ENCODE data around the gene GOLPH3L.
"Not testable (repeated sequence)": the region's sequence is repeated elsewhere in the genome, so short reads cannot be mapped to it uniquely, and the experiment has no call there.

The GOLPH3L gene

GRCh38 chr1:150613061-150613920 lies 83.7 kb downstream of the GOLPH3L start:
- Histone ChIP-seq H3K36me3 (ENCODE audit: control insufficient read depth, insufficient read depth, low read length) (peaks cover 68% of the 10 kb centered on the region), H3K9me3 (ENCODE audit: control insufficient read depth, insufficient read depth, low read depth, low read length) (no peaks in the 10 kb centered on the region), H3K4me1 (ENCODE audit: control insufficient read depth, insufficient read depth, low read length) (peaks cover 10% of the 10 kb centered on the region), H3K27me3 (ENCODE audit: control insufficient read depth, insufficient read depth, low read length) (no peaks in the 10 kb centered on the region), H3K27ac (ENCODE audit: low read depth, low read length) (peak overlapping the region; percentile 9; the same call in 1 of the 2 replicates), H3K9ac (ENCODE audit: low read length) (no peak overlapping the region), H3K4me3 (ENCODE audit: low read depth, low read length) (no peak overlapping the region)

- H3K36me3 ChIP-seq (ENCODE audit: control insufficient read depth, insufficient read depth, low read length) = peaks cover 56% of the 10 kb centered on the region
- peaks cover 10% of the 10 kb centered on the region for H3K4me1 ChIP-seq (ENCODE audit: control insufficient read depth, insufficient read depth, low read length)
- no peak overlapping the region for H3K4me3 ChIP-seq (ENCODE audit: low read depth, low read length)
- no peak overlapping the region; the same call in 1 of the 2 replicates for H3K27ac ChIP-seq (ENCODE audit: low read depth, low read length)
- no peak overlapping the region for H3K9ac ChIP-seq (ENCODE audit: low read length)
- no peaks in the 10 kb centered on the region for H3K9me3 ChIP-seq (ENCODE audit: control insufficient read depth, insufficient read depth, low read depth, low read length)
- H3K27me3 ChIP-seq (ENCODE audit: control insufficient read depth, insufficient read depth, low read length) = no peaks in the 10 kb centered on the region
These were observed 85.0 kb downstream of the GOLPH3L start for GRCh38 chr1:150612014-150612345.

GRCh38 chr1:150610576-150610975 lies 86.4 kb downstream of the GOLPH3L start:
- no peak overlapping the region for H3K4me3 ChIP-seq (ENCODE audit: low read depth, low read length)

GRCh38 chr1:150609732-150610131 lies 87.2 kb downstream of the GOLPH3L start:
- Histone ChIP-seq H3K36me3 (ENCODE audit: control insufficient read depth, insufficient read depth, low read length) (peaks cover 36% of the 10 kb centered on the region), H3K4me1 (ENCODE audit: control insufficient read depth, insufficient read depth, low read length) (peaks cover 10% of the 10 kb centered on the region), H3K27me3 (ENCODE audit: control insufficient read depth, insufficient read depth, low read length) (no peaks in the 10 kb centered on the region), H3K9me3 (ENCODE audit: control insufficient read depth, insufficient read depth, low read depth, low read length) (no peaks in the 10 kb centered on the region), H3K27ac (ENCODE audit: low read depth, low read length) (peak overlapping the region; percentile 58; the same call in 1 of the 2 replicates), H3K9ac (ENCODE audit: low read length) (no peak overlapping the region), H3K4me3 (ENCODE audit: low read depth, low read length) (no peak overlapping the region)

More at GRCh38 chr1:150610576-150610975, 86.4 kb downstream of the GOLPH3L start:
- peaks cover 10% of the 10 kb centered on the region for H3K4me1 ChIP-seq (ENCODE audit: control insufficient read depth, insufficient read depth, low read length)
- peaks cover 44% of the 10 kb centered on the region for H3K36me3 ChIP-seq (ENCODE audit: control insufficient read depth, insufficient read depth, low read length)
- no peaks in the 10 kb centered on the region for H3K27me3 ChIP-seq (ENCODE audit: control insufficient read depth, insufficient read depth, low read length)
- H3K9me3 ChIP-seq (ENCODE audit: control insufficient read depth, insufficient read depth, low read depth, low read length) = no peaks in the 10 kb centered on the region
- H3K9ac ChIP-seq (ENCODE audit: low read length) = no peak overlapping the region
- no peak overlapping the region for H3K27ac ChIP-seq (ENCODE audit: low read depth, low read length)

GRCh38 chr1:150606463-150607142 lies 90.4 kb downstream of the GOLPH3L start:
- Histone ChIP-seq H3K9ac (ENCODE audit: low read length) (no peak overlapping the region), H3K27ac (ENCODE audit: low read depth, low read length) (no peak overlapping the region), H3K9me3 (ENCODE audit: control insufficient read depth, insufficient read depth, low read depth, low read length) (no peaks in the 10 kb centered on the region), H3K4me3 (ENCODE audit: low read depth, low read length) (no peak overlapping the region), H3K4me1 (ENCODE audit: control insufficient read depth, insufficient read depth, low read length) (peaks cover 22% of the 10 kb centered on the region), H3K36me3 (ENCODE audit: control insufficient read depth, insufficient read depth, low read length) (peaks cover 21% of the 10 kb centered on the region), H3K27me3 (ENCODE audit: control insufficient read depth, insufficient read depth, low read length) (no peaks in the 10 kb centered on the region)

- peaks cover 20% of the 10 kb centered on the region for H3K4me1 ChIP-seq (ENCODE audit: control insufficient read depth, insufficient read depth, low read length)
- peak overlapping the region; percentile 74 for H3K9ac ChIP-seq (ENCODE audit: low read length)
- peaks cover 16% of the 10 kb centered on the region for H3K36me3 ChIP-seq (ENCODE audit: control insufficient read depth, insufficient read depth, low read length)
- peak overlapping the region; percentile 95; the same call in 1 of the 2 replicates for H3K27ac ChIP-seq (ENCODE audit: low read depth, low read length)
- H3K4me3 ChIP-seq (ENCODE audit: low read depth, low read length); H3K9me3 ChIP-seq (ENCODE audit: control insufficient read depth, insufficient read depth, low read depth, low read length); H3K27me3 ChIP-seq (ENCODE audit: control insufficient read depth, insufficient read depth, low read length): not testable (repeated sequence)
These were observed 91.6 kb downstream of the GOLPH3L start for GRCh38 chr1:150605451-150605731.

GRCh38 chr1:150604226-150604588 lies 92.7 kb downstream of the GOLPH3L start:
- Histone ChIP-seq H3K9me3 (ENCODE audit: control insufficient read depth, insufficient read depth, low read depth, low read length) (no peaks in the 10 kb centered on the region), H3K27ac (ENCODE audit: low read depth, low read length) (peak overlapping the region; percentile 95), H3K4me1 (ENCODE audit: control insufficient read depth, insufficient read depth, low read length) (peaks cover 16% of the 10 kb centered on the region), H3K9ac (ENCODE audit: low read length) (peak overlapping the region; percentile 74), H3K27me3 (ENCODE audit: control insufficient read depth, insufficient read depth, low read length) (no peaks in the 10 kb centered on the region), H3K4me3 (ENCODE audit: low read depth, low read length) (peak overlapping the region; percentile 36; the same call in 1 of the 2 replicates), H3K36me3 (ENCODE audit: control insufficient read depth, insufficient read depth, low read length) (peaks cover 10% of the 10 kb centered on the region)

- Histone ChIP-seq H3K9me3 (ENCODE audit: control insufficient read depth, insufficient read depth, low read depth, low read length) (no peaks in the 10 kb centered on the region), H3K27ac (ENCODE audit: low read depth, low read length) (peak overlapping the region; percentile 95), H3K36me3 (ENCODE audit: control insufficient read depth, insufficient read depth, low read length) (peaks cover 8% of the 10 kb centered on the region), H3K4me3 (ENCODE audit: low read depth, low read length) (no peak overlapping the region), H3K4me1 (ENCODE audit: control insufficient read depth, insufficient read depth, low read length) (peaks cover 16% of the 10 kb centered on the region), H3K27me3 (ENCODE audit: control insufficient read depth, insufficient read depth, low read length) (no peaks in the 10 kb centered on the region), H3K9ac (ENCODE audit: low read length) (peak overlapping the region; percentile 74)
These were observed 93.2 kb downstream of the GOLPH3L start for GRCh38 chr1:150603711-150604110.

GRCh38 chr1:150602372-150602771 lies 94.6 kb downstream of the GOLPH3L start:
- H3K4me3 ChIP-seq (ENCODE audit: low read depth, low read length); H3K27me3 ChIP-seq (ENCODE audit: control insufficient read depth, insufficient read depth, low read length); H3K9ac ChIP-seq (ENCODE audit: low read length); H3K27ac ChIP-seq (ENCODE audit: low read depth, low read length); H3K36me3 ChIP-seq (ENCODE audit: control insufficient read depth, insufficient read depth, low read length); H3K9me3 ChIP-seq (ENCODE audit: control insufficient read depth, insufficient read depth, low read depth, low read length): not testable (repeated sequence)
- H3K4me1 ChIP-seq (ENCODE audit: control insufficient read depth, insufficient read depth, low read length) = peaks cover 16% of the 10 kb centered on the region

- Histone ChIP-seq H3K36me3 (ENCODE audit: control insufficient read depth, insufficient read depth, low read length) (peaks cover 8% of the 10 kb centered on the region), H3K9ac (ENCODE audit: low read length) (no peak overlapping the region), H3K9me3 (ENCODE audit: control insufficient read depth, insufficient read depth, low read depth, low read length) (no peaks in the 10 kb centered on the region), H3K4me1 (ENCODE audit: control insufficient read depth, insufficient read depth, low read length) (peaks cover 16% of the 10 kb centered on the region), H3K4me3 (ENCODE audit: low read depth, low read length) (no peak overlapping the region), H3K27me3 (ENCODE audit: control insufficient read depth, insufficient read depth, low read length) (no peaks in the 10 kb centered on the region), H3K27ac (ENCODE audit: low read depth, low read length) (no peak overlapping the region)
These were observed 95.4 kb downstream of the GOLPH3L start for GRCh38 chr1:150601540-150601939.

GRCh38 chr1:150598346-150598745 lies 98.6 kb downstream of the GOLPH3L start:
- H3K36me3 ChIP-seq (ENCODE audit: control insufficient read depth, insufficient read depth, low read length); H3K9ac ChIP-seq (ENCODE audit: low read length); H3K9me3 ChIP-seq (ENCODE audit: control insufficient read depth, insufficient read depth, low read depth, low read length); H3K4me1 ChIP-seq (ENCODE audit: control insufficient read depth, insufficient read depth, low read length); H3K27ac ChIP-seq (ENCODE audit: low read depth, low read length); H3K4me3 ChIP-seq (ENCODE audit: low read depth, low read length); H3K27me3 ChIP-seq (ENCODE audit: control insufficient read depth, insufficient read depth, low read length): not testable (repeated sequence)

Measured in HUES6 (cell line).